Thoracic aorta endothelial cell (primary cell): ENCODE data around the gene HRAS. TPM values are rescaled to one million over a fixed set of nuclear protein-coding genes. Genes with fewer than 3 reads are reported as not detected.

Experiments
- small RNA-seq: library from RNA; depleted of rRNA; stranded (forward); fragments of <200 nt; gene quantifications from one replicate; pipeline ENCODE3, GENCODE V24; 2012
- total RNA-seq: library from RNA; depleted of rRNA; stranded (reverse); fragments of >200 nt; gene quantifications from 2 replicates; pipeline ENCODE4 v1.2.3, GENCODE V29; 2012

The HRAS gene
- total RNA-seq: 50.8 and 71.9 TPM in 2 replicates

DNA sequence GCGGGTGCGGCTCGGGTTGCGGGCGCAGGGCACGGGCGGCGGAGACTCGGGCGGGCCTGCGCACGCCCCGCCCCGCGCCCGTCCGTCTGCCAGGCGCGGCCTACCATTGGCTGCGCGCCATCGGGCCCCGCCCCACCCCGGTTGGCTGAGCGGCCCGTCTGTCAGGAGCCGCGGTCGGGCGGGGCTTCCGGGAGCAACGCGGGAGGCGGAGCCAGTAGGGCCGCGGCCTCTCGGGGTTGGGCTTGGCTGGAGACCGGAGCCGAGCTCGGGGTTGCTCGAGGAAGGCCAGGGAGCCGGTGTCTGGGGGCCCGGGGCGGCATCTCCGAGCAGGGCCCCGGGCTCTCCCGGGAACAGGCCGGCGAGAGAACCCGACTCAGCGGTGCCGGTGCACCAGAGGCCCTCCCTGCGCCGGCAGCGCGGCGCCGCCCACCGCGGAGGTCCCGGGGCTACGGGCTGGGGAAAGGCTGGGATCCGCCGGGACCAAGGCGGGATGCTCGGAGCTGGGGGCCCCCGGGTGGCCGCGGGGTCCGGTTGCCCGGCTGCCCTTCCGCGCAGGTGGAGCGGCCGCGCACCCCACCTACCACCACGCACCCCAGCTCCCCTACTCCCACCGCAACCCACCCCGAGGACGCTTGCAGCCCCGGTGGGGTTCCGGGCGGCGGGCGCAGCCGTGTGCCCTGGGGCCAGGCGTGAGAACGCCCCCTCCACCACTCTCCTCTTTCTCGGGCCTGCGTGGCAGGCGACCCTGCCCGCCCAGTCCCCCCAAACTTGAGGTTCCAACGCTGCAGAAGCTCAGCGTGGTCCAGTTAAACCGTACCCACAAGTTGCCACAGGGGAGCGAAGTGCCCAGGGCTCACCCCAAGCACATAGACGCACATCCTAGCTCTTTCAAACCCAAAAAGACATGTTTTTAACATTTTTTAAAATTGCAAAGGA lies at the start of gene HRAS:
HRAS (minus strand) TSS at position 58 of the 936 bp plus-strand sequence.

GRCh38 chr11:575996-576768 lies 40.8 kb upstream of the HRAS start, which contains the start of gene PHRF1:
TSS of gene PHRF1 (plus strand) at chr11:576470. CDS start at chr11:581513, 5,043 bp downstream.

DNA sequence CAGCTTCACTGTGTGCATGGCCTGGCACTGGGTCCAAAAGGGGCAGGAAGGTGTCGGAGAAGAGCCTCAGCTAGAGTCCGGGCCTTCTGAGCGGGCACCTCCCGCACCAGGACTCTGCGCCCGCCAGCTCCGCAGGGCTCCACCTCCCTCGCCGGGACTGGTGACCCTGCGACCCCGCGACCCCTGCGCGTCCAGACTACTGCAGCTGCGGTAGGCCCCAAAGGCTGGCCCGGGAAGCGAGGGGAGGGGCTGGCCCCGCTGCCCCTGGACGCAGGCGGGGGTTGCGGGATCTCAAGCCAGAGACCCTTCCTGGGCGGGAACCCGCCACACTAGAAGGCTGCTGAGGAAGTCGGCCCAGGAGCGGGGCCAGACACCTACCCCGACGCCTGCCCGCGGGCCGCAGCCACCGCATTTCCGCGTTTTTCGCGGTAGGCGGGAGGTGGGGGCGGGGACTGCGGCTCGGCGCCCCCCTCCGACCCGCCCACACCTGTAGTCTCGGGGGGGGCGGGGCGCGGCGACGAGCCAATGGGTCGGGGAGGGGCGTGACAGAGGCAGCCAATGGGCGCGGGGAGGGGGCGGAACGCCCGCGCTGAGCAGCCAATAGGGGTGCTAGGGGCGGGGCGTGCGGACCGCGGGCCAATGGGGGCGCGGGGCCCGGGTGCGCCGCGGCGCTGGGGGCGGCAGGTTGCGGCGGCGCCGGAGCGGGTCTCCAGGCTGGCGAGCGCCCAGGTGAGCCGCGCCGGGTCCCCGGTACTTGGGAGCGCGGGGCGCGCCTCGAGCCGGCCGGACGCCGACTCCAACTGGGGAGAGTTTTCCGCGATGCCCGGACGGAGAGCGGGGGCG lies 25.1 kb upstream of the HRAS start, which contains the start of the genes LMNTD2 and RASSF7:
LMNTD2 (minus strand) TSS at position 434 of the 843 bp plus-strand sequence; CDS start at position 412, 22 bp downstream.
RASSF7 (plus strand) TSS at position 666 of the 843 bp plus-strand sequence. CDS start 799 bp downstream, outside the sequence.

DNA sequence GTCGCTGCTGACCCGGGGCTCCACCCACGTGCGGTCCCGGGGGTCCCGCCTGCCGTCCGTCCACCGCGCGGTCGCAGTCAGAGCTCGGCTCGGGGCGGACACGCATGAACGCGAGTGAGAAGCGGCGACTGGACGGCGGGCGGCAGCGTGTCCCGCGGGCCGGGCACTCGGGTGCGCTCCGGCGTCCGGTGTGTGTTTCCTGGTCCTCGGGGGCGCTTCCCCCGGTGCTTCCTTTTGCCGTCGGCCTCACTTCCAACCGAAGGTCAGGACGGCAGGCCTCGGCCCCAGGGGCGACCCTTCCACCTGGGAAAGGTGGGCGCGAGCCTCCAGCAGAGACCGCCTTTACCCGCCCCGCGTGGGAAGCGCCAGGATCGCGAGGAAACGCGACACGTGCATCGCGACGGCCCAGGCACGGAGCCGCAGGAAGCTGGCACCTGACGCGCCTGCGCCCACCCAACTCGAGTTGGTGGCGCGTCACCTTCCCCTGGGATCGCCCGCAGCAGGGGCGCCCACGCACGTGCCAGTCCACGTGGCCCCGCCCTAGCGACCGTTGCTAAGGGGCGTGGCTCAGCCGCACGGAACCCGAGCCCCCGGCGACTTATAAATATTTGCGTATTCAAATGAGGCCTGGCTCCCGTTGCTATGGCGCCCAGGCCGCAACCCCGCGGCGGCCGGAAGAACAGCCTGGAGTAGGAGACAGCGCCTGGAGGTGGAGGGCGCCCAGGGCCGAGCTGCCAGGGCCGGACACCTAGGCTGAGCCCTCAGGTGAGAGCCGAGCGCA lies 1.7 kb upstream of the HRAS start, which contains the start of gene LRRC56:
LRRC56 (plus strand) TSS at position 687 of the 781 bp plus-strand sequence. CDS start 3,158 bp downstream, outside the sequence.

GRCh38 chr11:506995-507726 lies 28.2 kb downstream of the HRAS start, which contains the start of gene RNH1:
TSS of gene RNH1 (minus strand) at chr11:507242. CDS start at chr11:502162, 5,080 bp downstream.

Small RNA genes lying within 50 kb of the gene (small RNA-seq; reads per million reads assigned to genes)
- gene MIR210: 40.0 reads per million, percentile 97 among the genes with 10 or more reads in this experiment

Other genes with a start within 250 kb of the HRAS start
- gene PGGHG, start 246.4 kb downstream of the HRAS start, total RNA-seq: 8.9 and 13.2 TPM in 2 replicates
- not detected in 2 replicates for gene IFITM5, start 236.1 kb downstream of the HRAS start, total RNA-seq
- gene IFITM2, start 227.8 kb downstream of the HRAS start, total RNA-seq: 72.5 and 210 TPM in 2 replicates
- 2.5 and 10.0 TPM in 2 replicates for gene IFITM1, start 221.5 kb downstream of the HRAS start, total RNA-seq
- gene IFITM3, start 214.7 kb downstream of the HRAS start, total RNA-seq: 51.2 and 85.8 TPM in 2 replicates
- gene B4GALNT4, start 166.1 kb downstream of the HRAS start, total RNA-seq: 0.86 and 1.1 TPM in 2 replicates
- 0.07 and 0.13 TPM in 2 replicates for gene PKP3, start 141.4 kb downstream of the HRAS start, total RNA-seq
- 27.9 and 32.9 TPM in 2 replicates for gene SIGIRR, start 120.6 kb downstream of the HRAS start, total RNA-seq
- gene ANO9, start 93.6 kb downstream of the HRAS start, total RNA-seq: under 0.01 TPM in 1 of 2 replicates, not detected in the other
- gene PTDSS2, start 85.3 kb downstream of the HRAS start, total RNA-seq: 31.0 and 35.1 TPM in 2 replicates
- 127 and 179 TPM in 2 replicates for gene RNH1, start 28.3 kb downstream of the HRAS start, total RNA-seq
- gene LRRC56, start 2.0 kb upstream of the HRAS start, total RNA-seq: 0.36 and 0.40 TPM in 2 replicates
- 0.53 and 0.57 TPM in 2 replicates for gene LMNTD2, start 25.2 kb upstream of the HRAS start, total RNA-seq
- gene RASSF7, start 25.4 kb upstream of the HRAS start, total RNA-seq: 8.4 and 10.7 TPM in 2 replicates
- gene PHRF1, start 40.9 kb upstream of the HRAS start, total RNA-seq: 34.2 and 37.8 TPM in 2 replicates
- 7.1 and 9.7 TPM in 2 replicates for gene IRF7, start 80.4 kb upstream of the HRAS start, total RNA-seq
- gene CDHR5, start 89.4 kb upstream of the HRAS start, total RNA-seq: not detected in 2 replicates
- not detected in 2 replicates for gene SCT, start 91.6 kb upstream of the HRAS start, total RNA-seq
- not detected in 2 replicates for gene DRD4, start 101.7 kb upstream of the HRAS start, total RNA-seq
- 41.0 and 42.6 TPM in 2 replicates for gene DEAF1, start 159.6 kb upstream of the HRAS start, total RNA-seq
- gene TMEM80, start 160.2 kb upstream of the HRAS start, total RNA-seq: 10.8 and 13.1 TPM in 2 replicates
- gene EPS8L2, start 170.7 kb upstream of the HRAS start, total RNA-seq: 2.7 and 2.9 TPM in 2 replicates
- 243 and 266 TPM in 2 replicates for gene TALDO1, start 211.9 kb upstream of the HRAS start, total RNA-seq
- gene GATD1, start 241.9 kb upstream of the HRAS start, total RNA-seq: 38.7 and 52.0 TPM in 2 replicates